ENCODE results near the gene SBNO2. TPM values are rescaled to one million over a fixed set of nuclear protein-coding genes. Genes with fewer than 3 reads are reported as not detected.

The SBNO2 gene
- total and polyA plus RNA-seq, 2 experiments from 2014 or later = 6.9 to 35.4 TPM

DNA sequence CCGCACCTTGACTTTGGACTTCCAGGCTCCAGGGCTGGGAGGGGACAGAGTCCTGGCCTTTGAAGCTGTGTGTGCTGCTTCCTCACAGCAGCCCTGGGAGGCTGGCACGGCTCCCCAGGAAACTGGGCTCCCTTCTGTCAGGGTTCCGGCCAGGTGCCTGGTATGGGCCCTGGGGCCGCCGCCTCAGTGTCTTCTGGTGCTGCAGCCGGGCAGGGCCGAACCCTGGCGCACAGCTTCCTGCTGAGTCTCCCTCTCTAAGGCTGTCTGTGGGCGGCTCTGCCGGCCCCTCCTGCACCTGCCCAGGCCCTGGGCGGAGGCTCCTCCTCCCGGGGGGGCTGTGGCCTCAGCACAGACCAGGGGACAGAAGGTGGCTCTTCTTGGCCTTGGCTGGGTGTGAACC, 37.9 kb downstream of the SBNO2 start:
- Mint-ChIP-seq H3K27me3 (ENCODE audit: insufficient read depth, low read depth, poor library complexity) (peaks cover 19% of the 10 kb centered on the region), H3K36me3 (ENCODE audit: low read depth) (peaks cover 4% of the 10 kb centered on the region; the same call in 1 of the 3 replicates), H3K9me3 (no peaks in the 10 kb centered on the region), H3K4me3 (no peak overlapping the region), H3K27ac (peak overlapping the region; percentile 41; the same call in 1 of the 2 replicates), H3K4me1 (peaks cover 6% of the 10 kb centered on the region)
- Histone ChIP-seq H3K36me3 (ENCODE audit: insufficient read depth) (no peaks in the 10 kb centered on the region), H3F3A (replicated peaks; ENCODE audit: low read depth) (no peaks in the 10 kb centered on the region; the same call in 1 of the 2 replicates), H3K4me1 (ENCODE audit: insufficient read depth) (0 out of 2 replicates have a peak, but pooled peaks cover 3% of the 10 kb centered on the region), H3K4me3 (no peak overlapping the region), H3K79me2 (replicated peaks; ENCODE audit: insufficient read depth) (no peaks in the 10 kb centered on the region), H4K20me1 (replicated peaks; ENCODE audit: insufficient read depth) (0 out of 2 replicates have a peak, but pooled peaks cover 4% of the 10 kb centered on the region), H3K27ac (ENCODE audit: low read depth) (peak overlapping the region; percentile 55; the same call in 1 of the 2 replicates), H3K9me2 (ENCODE audit: insufficient read depth) (no peaks in the 10 kb centered on the region), H3K4me2 (no peak overlapping the region), H2AFZ (no peak overlapping the region), H3K27me3 (ENCODE audit: insufficient read depth) (no peaks in the 10 kb centered on the region)
- DNase-seq (ENCODE audit: low spot score) (no peak), ATAC-seq (no peak)
- TF ChIP-seq ZNF331 (CRISPR knock-in tag; IDR thresholded peaks at IDR 0.05; ENCODE audit: low read depth) (no peak), STAT1 (IDR thresholded peaks at IDR 0.05; ENCODE audit: unreplicated experiment) (no peak)

DNA sequence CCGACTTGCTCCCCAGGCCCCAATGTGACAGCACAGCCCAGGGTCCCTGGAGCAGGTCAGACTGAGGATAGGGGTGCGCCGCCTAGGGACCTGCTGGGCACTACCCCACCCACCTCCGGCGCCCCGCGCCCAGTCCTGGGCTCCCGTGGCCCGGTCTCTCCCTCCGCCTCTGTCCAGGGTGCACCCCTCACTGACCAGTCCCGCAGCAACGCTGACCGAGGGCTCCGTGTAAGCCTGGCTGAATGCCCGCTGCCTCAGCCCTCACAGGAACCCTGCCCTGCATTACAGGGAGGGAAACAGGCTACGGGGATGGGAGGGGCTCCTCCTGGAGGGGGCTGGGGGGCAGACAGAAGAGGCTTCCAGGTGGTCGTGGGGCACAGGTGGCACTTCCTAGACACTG, 38.6 kb downstream of the SBNO2 start:
- peaks cover 4% of the 10 kb centered on the region; the same call in 1 of the 3 replicates for H3K36me3 Mint-ChIP-seq (ENCODE audit: low read depth)
- peaks cover 19% of the 10 kb centered on the region for H3K27me3 Mint-ChIP-seq (ENCODE audit: insufficient read depth, low read depth, poor library complexity)
- Histone ChIP-seq H3K4me3 (no peak overlapping the region), H3K27me3 (ENCODE audit: insufficient read depth) (no peaks in the 10 kb centered on the region), H3K79me2 (replicated peaks; ENCODE audit: insufficient read depth) (no peaks in the 10 kb centered on the region), H2AFZ (no peak overlapping the region), H3K4me2 (no peak overlapping the region), H4K20me1 (replicated peaks; ENCODE audit: insufficient read depth) (0 out of 2 replicates have a peak, but pooled peaks cover 4% of the 10 kb centered on the region), H3K27ac (ENCODE audit: low read depth) (no peak overlapping the region), H3K4me1 (ENCODE audit: insufficient read depth) (0 out of 2 replicates have a peak, but pooled peaks cover 3% of the 10 kb centered on the region), H3F3A (replicated peaks; ENCODE audit: low read depth) (no peaks in the 10 kb centered on the region; the same call in 1 of the 2 replicates), H3K9me2 (ENCODE audit: insufficient read depth) (no peaks in the 10 kb centered on the region), H3K36me3 (ENCODE audit: insufficient read depth) (no peaks in the 10 kb centered on the region)
- H3K4me3 Mint-ChIP-seq = no peak overlapping the region
- peaks cover 6% of the 10 kb centered on the region for H3K4me1 Mint-ChIP-seq
- DNase-seq (ENCODE audit: low spot score) (no peak), ATAC-seq (no peak)
- no peak overlapping the region for H3K27ac Mint-ChIP-seq
- no peak for TF ChIP-seq CTCF (conservative IDR thresholded peaks at IDR 0.05; ENCODE audit: low read depth in 2 of 2)
- H3K9me3 Mint-ChIP-seq = no peaks in the 10 kb centered on the region

GRCh38 chr19:1134431-1134830, 39.6 kb downstream of the SBNO2 start:
- no peaks in the 10 kb centered on the region for H3K9me2 ChIP-seq (ENCODE audit: insufficient read depth)
- no peaks in the 10 kb centered on the region for H3K36me3 Mint-ChIP-seq (ENCODE audit: low read depth)
- H3K4me3 Mint-ChIP-seq = no peak overlapping the region
- no peaks in the 10 kb centered on the region; the same call in 1 of the 2 replicates for H3F3A ChIP-seq (replicated peaks; ENCODE audit: low read depth)
- DNase-seq (ENCODE audit: low spot score) (no peak), ATAC-seq (no peak)
- H2AFZ ChIP-seq = no peak overlapping the region
- H3K4me3 ChIP-seq = no peak overlapping the region
- H3K79me2 ChIP-seq (replicated peaks; ENCODE audit: insufficient read depth) = no peaks in the 10 kb centered on the region
- no peaks in the 10 kb centered on the region for H3K9me3 Mint-ChIP-seq
- no peaks in the 10 kb centered on the region for H4K20me1 ChIP-seq (replicated peaks; ENCODE audit: insufficient read depth)
- no peak for TF ChIP-seq STAT1 (IDR thresholded peaks at IDR 0.05; ENCODE audit: unreplicated experiment)
- H3K4me1 Mint-ChIP-seq = peaks cover 6% of the 10 kb centered on the region
- no peaks in the 10 kb centered on the region for H3K27me3 ChIP-seq (ENCODE audit: insufficient read depth)
- H3K36me3 ChIP-seq (ENCODE audit: insufficient read depth) = no peaks in the 10 kb centered on the region
- H3K4me1 ChIP-seq (ENCODE audit: insufficient read depth) = 0 out of 2 replicates have a peak, but pooled peaks cover 3% of the 10 kb centered on the region
- no peak overlapping the region for H3K4me2 ChIP-seq
- H3K27ac ChIP-seq (ENCODE audit: low read depth) = no peak overlapping the region
- H3K27me3 Mint-ChIP-seq (ENCODE audit: insufficient read depth, low read depth, poor library complexity) = peaks cover 19% of the 10 kb centered on the region
- no peak overlapping the region for H3K27ac Mint-ChIP-seq

All from GM23338 (cell line).